IPS-11a (cell line): Measurements from ENCODE around the gene NOM1.

ENCODE experiments used
- H3K4me3 ChIP-seq: one replicate; pipeline ENCODE4 v1.5.1; 2013; ENCODE audit warnings: low read depth, low read length, control low read depth

NOM1 gene

GRCh38 chr7:157003445-157003755 lies 53.9 kb downstream of the NOM1 start:
- H3K4me3 ChIP-seq, result no peak overlapping the region

DNA sequence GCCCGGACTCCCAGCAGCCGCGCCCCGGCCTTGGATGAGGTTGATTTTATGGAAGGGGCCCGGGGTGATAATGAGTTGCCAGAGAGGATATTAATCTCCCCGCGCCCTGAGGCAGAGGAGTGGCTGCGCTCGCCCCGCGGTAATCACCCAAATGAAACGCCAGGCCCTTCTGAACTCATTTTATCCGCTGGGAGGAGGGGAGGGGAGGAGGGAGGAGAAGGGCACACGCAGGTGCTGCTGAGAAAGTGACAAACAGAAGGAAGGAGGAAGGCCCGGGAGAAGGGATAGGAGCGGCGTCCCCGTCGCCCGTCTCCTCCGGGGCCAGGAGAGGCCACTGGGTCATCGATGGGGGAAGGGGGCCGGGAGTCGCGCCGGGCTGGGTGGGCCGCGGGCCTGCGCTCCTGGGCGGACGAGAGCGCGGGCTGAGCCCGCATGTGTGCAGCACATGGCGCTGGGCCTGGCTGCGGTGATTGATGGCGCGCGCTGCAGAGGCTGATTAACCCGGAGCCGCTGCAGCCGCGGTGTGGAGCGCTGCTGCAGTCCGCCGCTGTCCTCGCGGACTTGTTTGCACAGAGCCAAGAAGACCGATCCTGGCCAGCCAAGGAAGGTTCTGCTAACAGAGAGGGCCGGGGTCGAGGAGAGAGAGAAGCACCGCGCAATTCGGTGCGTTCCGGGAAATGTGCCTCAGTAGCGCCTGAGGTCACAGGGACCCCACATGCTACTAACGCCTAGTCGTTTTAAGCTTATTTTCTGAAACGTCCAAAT lies 54.4 kb downstream of the NOM1 start:
- no peak overlapping the region for H3K4me3 ChIP-seq

DNA sequence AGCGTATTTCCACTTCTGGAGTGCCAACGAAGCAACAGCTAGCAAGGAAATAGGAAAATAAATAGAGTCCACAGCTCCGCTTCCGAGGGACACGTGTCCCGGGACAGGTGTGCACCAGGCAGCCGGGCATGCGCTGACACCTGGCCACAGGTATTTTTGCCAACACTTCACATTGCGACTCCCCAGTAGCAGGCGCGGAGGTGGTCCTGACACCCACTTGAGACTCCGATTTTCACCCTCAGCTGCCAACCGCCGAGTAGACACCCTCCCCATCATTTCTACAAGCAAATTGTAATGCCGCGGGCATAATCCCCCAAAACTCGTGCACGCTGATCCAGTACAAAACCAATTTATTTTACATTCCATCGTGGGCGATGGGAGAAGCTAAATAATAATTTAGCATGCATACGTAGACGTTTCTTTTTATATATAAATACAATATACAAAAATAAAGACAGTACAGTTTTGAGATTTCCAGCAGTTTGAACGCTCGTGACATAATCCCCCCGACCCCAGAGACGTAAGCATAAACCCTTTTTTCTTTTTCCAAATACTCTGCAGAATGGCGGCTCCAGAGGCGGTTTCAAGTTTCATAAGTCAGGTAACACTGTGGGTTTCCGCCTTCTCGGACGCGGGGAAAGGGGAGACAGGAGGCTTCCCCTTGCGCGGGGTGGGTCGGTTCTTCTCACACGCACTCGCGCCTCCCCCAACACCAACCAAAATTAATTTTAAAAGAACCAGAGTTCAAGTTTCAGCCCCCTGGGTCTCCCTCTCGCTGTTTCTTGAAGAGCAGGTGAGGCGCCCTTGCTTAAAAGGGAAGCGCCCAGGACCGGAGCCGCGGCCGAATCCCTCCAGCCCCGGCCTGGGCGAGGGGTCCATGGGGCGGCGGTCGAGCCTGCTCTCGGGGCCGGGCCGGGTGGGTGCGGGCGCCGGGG lies 55.3 kb downstream of the NOM1 start:
- no peak overlapping the region for H3K4me3 ChIP-seq

GRCh38 chr7:157005456-157006204 lies 56.1 kb downstream of the NOM1 start:
- H3K4me3 ChIP-seq, result no peak overlapping the region

- no peak overlapping the region for H3K4me3 ChIP-seq
Observed at GRCh38 chr7:157006205-157006747, 56.8 kb downstream of the NOM1 start.

DNA sequence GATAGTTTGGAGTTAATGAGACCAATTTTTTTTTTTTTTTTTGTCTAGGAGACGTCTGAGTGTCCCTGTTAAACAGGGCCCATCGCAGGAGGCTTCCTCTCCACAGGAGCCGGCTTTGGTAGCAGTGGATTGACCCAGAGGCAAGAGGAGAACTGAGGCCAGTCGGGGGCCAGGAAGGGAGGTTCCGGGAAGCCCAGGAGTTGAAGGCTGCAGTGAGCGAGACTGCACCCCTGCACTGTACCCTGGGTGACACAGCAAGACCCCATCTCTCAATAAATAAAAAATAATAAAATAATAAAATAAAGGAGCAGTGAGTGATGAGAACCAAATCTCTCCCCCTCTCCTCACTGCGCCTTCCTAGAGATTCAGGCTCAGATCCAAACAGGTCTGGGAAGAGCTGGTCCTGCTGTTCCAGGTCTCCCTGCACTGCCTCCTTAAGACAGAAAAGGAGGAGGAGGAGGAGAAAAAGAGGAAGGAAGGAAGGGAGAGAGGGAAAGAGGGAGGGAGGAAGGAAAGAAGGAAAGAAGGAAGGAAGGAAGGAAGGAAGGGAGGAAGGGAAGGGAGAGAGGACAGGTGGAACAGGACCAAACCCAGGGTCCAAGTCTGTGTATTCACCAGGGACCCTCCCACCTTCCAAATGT lies 57.4 kb downstream of the NOM1 start:
- H3K4me3 ChIP-seq, result no peak overlapping the region

DNA sequence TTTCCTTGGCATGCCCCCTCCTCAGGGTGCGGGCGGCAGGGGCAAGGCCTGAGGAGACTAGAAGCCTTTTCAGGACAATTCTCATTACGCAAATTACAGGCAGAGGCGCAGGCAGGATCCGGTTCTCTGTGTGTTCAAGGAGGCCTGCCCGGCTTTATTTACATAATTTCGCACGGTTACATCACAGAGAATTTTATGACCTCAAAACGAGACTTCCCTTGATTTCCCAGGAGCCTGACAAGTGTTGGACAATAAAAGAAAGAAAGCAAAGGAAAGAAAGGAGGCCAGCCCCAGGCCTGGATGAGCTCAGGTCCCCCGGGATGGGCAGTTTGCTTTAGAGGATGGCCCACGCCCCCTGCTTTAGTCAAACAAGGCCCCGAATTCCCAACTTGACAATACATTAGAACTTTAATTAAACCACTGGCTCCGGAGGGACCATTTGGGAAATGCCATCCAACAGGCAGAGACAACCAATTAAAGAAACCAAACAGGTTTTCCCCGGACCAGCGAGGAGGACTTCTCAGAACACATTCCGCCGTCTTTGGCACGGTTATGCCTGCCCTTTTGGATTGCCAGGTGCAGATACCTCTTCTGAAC lies 58.1 kb downstream of the NOM1 start:
- H3K4me3 ChIP-seq, result no peak overlapping the region

- no peak overlapping the region for H3K4me3 ChIP-seq
Observed at GRCh38 chr7:157008206-157009169, 59.0 kb downstream of the NOM1 start.

DNA sequence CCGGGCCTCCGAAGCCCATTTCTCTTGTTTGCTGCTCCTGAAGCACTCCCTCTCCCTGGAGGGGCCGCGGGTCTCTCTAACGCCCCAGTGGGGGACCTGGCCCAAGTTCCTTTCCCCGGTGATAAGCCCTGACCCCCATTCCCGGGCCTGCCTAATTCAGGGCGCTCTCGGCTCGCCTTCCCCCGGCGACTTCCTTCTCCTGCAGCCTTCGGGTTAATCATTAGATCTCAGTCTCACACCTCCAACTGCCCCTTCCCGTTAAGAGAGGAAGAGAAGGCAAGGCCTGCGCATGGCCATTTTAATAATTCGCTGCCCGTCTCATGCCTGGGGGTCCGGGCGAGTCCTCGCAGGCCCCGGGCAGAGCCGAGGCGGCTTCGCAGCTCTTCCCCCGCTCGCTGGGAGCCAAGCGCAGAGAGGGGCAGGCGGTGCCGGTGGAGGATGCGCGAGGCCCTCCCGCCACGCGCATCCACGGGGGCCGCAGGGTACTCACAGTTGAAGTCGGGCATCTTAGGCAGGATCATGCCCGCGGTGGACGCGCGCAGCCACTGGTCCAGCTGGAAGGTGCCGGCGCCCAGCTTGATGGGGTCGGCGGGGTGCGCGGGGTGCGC lies 59.8 kb downstream of the NOM1 start:
- no peak overlapping the region for H3K4me3 ChIP-seq

DNA sequence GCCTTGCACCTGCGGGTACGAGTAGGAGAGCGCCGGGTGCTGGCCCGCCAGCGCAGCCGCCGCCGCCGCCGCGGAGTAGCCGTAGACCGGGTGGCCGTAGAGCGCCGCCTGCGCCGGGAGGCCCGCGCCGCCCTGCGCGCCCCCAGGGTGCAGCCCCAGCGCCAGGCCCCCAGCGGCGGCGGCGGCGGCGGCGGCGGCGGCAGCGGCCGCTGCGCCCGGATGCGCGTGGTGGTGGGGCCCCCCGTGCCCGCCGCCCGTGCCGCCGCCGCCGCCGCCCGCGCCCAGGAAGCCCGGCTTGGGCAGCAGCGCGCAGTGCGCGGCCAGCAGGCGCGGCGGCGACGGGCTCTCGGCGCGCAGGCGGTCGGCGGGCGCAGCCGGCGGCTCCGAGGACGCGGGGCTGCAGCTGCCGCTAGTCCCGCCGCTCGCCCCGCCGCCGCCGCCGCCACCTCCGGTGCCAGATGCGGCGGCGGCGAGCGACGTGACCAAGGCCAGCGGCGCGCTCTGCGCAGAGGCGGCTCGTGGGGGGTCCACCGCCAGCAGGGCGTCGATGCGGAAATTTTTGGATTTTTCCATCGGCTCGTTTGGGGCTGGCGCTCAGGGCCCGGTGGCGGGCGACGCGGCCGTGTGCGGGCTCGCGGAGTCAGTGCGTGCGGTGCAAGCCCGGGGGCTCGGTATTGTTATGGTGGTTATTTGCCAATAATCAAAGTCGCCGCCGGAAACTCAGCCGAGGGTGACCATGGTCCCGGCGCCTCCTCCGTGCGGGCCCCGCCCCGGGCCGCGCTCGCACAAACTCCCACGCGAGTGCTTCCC lies 60.5 kb downstream of the NOM1 start:
- H3K4me3 ChIP-seq, result peak overlapping the region; percentile 27

DNA sequence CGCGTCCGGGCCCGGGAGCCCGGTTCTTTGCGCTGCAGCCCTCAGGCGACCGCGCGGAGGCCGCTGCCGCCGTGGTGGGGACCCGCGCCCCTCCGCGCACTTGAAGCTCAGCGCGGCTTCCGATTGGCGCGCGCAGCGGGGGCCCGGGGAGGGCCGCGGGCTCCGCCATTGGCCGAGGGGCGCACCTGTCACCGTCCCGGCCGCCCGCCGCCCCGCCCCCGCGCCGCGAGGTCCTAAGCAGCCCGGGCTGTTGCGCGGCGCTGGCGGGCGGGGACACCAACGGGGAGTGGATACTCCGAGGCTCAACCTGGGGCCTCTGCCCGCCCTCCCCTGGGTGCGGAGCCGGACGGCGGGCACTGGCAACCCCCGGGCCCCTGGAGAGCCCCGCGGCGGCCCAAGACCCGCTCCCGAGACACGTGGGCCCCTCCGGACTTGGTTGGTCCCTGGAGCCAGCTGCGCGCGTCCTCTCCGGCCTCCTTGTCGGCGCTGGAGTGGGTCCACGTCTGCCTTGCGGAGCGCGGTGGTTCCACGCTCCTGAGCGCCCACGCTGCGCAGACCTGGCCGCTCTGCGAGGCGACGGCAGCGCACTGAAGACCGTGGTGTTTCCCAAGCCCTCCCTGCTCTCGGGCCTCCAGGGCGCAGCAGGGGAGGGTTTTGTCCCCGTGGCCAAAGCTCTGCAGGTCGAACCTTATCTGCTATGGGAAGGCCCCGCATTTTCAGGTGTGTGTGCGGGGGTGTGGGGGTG lies 61.2 kb downstream of the NOM1 start, which contains the start of gene MNX1:
TSS of gene MNX1 (minus strand) at position 76 of the 745 bp plus-strand sequence. CDS start 313 bp downstream, outside the sequence.
- H3K4me3 ChIP-seq, result peak within 1 kb of the TSS; percentile 27

DNA sequence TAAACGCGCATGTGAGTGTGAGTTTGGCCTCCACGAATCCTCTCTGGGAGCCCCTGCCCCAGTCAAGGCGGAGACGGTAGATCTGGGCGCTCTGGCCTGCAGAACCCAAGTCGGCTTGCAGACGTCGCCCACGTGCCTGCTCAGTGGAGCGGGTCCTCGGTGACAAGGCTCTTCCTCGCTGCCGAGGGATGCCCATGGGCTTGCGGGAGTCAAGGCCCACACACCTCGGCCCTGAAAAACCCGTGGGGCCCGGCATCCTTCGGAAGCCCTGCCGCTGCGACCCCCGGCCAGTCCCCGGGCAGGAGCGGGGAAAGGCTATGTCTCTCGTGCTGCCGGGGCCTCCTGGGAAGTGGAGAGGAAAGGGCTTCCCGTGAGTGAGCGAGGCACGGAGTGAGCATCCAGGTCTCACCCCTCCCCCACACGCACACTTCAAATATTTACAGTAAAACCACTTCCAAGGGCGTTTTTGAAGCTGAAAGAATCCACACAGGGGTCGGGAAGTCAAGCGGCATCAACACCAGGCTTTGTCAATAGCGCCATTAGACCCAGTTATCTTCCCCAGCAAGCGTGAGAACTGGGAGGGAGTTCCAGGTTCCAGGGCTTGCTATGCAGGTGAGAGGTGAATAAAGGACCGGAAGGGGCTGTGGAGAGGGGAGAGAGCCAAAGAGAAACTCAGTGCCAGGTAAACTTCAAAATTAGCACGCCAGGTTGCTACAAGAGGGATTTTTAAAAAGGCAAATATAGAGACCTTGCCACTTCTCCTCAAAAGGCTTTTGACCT lies 62.0 kb downstream of the NOM1 start:
- H3K4me3 ChIP-seq, result no peak overlapping the region

GRCh38 chr7:157012113-157012547 lies 62.6 kb downstream of the NOM1 start:
- no peak overlapping the region for H3K4me3 ChIP-seq

GRCh38 chr7:157013101-157013500 lies 63.6 kb downstream of the NOM1 start:
- no peak overlapping the region for H3K4me3 ChIP-seq

- H3K4me3 ChIP-seq, result no peak overlapping the region
Observed at GRCh38 chr7:157013602-157014549, 64.4 kb downstream of the NOM1 start.
